Uterus (tissue), 2 donors: ENCODE measurements around the gene COBLL1.

ENCODE experiments used
- CTCF ChIP-seq, 4 experiments: fragments of 200-600 bp in 2 of 4; fragments of 450-650 bp in 2 of 4; sonication (generic) in 2 of 4; IDR thresholded peaks; one replicate each; pipeline ENCODE4 v1.5.1; 2016 to 2019; ENCODE audit warnings: antibody characterized with exemption in 4 of 4, mild to moderate bottlenecking in 2 of 4, moderate library complexity in 1 of 4
- POLR2A ChIP-seq, 2 donors: fragments of 450-650 bp; IDR thresholded peaks; one replicate each; pipeline ENCODE4 v1.6.1; 2016; ENCODE audit warnings: antibody characterized with exemption in 2 of 2, mild to moderate bottlenecking in 1 of 2, moderate library complexity in 1 of 2

- TF ChIP-seq CTCF (IDR thresholded peaks at IDR 0.05) (no peak), POLR2A (IDR thresholded peaks at IDR 0.05) (no peak)
These were observed 19.0 kb upstream of the COBLL1 start for GRCh38 chr2:164860694-164861042.
